Measurements from ENCODE around the gene APBA2.

APBA2 gene

DNA sequence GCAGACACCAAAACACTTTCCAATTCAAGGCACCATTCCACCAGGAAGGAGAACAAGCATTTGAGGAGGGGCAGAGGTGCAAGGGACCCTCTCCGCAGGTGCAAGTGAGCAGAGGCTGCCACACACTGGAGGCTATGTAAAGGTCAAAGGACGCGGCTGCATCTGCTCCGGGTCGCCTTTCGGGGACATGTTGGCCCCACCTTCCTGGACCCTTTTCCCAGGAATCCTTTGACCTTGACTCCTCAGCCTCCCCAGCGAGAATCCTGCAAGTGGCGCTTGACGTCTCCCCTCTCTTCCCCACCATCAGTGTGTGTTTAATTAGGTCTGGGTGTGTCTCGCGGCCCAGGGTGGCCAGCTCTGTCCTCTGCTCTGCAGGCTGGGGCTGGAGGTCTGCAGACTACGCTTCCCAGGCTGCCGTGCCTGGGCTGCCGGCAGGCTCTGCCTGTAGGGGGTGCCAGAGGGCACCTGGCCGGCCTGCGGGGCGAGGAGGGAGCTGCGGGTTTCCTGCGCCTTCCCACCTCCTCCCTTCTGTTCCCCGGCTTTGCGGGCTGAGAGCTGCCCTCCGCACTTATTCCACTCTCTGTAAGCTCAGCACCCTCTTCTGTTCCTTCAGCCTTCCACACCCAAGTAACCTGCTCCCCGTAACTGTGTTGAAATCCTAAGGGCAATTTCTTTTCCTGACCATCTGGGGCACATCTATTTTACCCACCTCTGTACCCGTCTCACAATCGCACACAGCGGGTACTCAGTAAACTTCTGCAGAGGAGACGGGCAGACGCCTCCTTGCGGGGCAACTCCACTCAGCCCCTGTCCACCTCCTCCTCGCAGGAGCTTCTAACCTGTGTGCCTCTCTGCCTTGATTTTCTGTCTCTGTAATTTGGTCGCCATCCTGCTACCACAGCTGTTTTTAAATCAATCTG is 254.0 kb downstream of the APBA2 start:
- Histone ChIP-seq H3K9ac (ENCODE audit: low read length in 5 of 5) (no peak overlapping the region), H3K4me3 (ENCODE audit: low read depth in 1 of 5, low read length in 5 of 5) (no peak overlapping the region)

DNA sequence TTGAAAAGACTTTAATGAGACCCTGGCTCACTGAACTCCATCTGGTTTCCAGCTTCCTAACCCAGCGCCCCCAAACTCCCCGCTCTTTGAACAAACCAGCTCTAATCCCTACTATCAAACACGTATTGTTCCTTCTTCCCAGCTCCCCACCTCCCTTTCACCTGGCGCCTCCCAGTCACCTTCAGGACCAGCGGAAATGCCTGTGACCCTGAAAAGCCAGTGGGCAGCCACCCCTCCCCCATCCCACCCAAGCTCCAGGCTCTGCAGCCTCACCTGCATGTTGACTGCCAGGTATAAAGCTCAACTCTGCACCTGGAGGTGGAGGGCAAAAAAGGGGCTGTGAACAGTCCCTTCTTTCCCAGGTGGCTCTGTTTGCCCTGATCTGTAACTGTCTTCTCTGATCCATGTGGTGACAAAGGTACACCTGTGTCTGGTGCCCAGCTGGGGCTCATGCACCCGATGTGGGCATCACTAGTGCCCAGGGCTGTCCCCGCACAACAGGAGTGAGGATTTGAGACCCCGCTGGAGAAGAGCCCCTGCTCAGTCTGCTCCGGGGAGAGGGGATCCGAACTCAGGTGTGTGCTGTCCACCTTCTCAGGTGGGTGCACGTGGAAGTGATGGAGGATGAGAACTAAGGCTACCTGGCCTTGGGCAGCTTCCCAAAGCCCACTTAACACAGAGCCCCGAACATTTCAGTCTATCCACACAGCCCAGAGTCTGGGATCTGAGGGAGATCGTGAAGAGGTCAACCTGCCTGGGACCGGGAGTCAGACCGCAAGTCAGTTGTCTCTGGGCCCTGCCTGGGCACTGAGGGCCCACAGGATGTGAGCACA is 254.9 kb downstream of the APBA2 start:
- Histone ChIP-seq H3K4me3 (ENCODE audit: low read depth in 1 of 5, low read length in 5 of 5) (no peak overlapping the region), H3K9ac (ENCODE audit: low read length in 5 of 5) (no peak overlapping the region), H3K27ac (ENCODE audit: low read depth, low read length) (no peak overlapping the region), H3K27me3 (ENCODE audit: control insufficient read depth in 5 of 5, insufficient read depth in 4 of 5, low read length in 5 of 5) (peaks cover 6 to 33% (median 28%) of the 10 kb centered on the region in 5 donors), H3K4me1 (ENCODE audit: control insufficient read depth in 5 of 5, insufficient read depth in 5 of 5, low read length in 5 of 5) (peaks cover 0 to 6% (median 5%) of the 10 kb centered on the region in 5 donors), H3K9me3 (ENCODE audit: control insufficient read depth in 5 of 5, low read length in 5 of 5) (no peaks in the 10 kb centered on the region), H3K36me3 (ENCODE audit: control insufficient read depth in 5 of 5, insufficient read depth in 5 of 5, low read length in 5 of 5) (no peaks in the 10 kb centered on the region)

More for the DNA sequence above, 254.0 kb downstream of the APBA2 start:
- peaks cover 0 to 6% (median 5%) of the 10 kb centered on the region in 5 donors for H3K4me1 ChIP-seq (ENCODE audit: control insufficient read depth in 5 of 5, insufficient read depth in 5 of 5, low read length in 5 of 5)
- H3K27me3 ChIP-seq (ENCODE audit: control insufficient read depth in 5 of 5, insufficient read depth in 4 of 5, low read length in 5 of 5), result peaks cover 6 to 34% (median 28%) of the 10 kb centered on the region in 5 donors
- no peak overlapping the region for H3K27ac ChIP-seq (ENCODE audit: low read depth, low read length)
- H3K9me3 ChIP-seq (ENCODE audit: control insufficient read depth in 5 of 5, low read length in 5 of 5), result no peaks in the 10 kb centered on the region
- no peaks in the 10 kb centered on the region for H3K36me3 ChIP-seq (ENCODE audit: control insufficient read depth in 5 of 5, insufficient read depth in 5 of 5, low read length in 5 of 5)

DNA sequence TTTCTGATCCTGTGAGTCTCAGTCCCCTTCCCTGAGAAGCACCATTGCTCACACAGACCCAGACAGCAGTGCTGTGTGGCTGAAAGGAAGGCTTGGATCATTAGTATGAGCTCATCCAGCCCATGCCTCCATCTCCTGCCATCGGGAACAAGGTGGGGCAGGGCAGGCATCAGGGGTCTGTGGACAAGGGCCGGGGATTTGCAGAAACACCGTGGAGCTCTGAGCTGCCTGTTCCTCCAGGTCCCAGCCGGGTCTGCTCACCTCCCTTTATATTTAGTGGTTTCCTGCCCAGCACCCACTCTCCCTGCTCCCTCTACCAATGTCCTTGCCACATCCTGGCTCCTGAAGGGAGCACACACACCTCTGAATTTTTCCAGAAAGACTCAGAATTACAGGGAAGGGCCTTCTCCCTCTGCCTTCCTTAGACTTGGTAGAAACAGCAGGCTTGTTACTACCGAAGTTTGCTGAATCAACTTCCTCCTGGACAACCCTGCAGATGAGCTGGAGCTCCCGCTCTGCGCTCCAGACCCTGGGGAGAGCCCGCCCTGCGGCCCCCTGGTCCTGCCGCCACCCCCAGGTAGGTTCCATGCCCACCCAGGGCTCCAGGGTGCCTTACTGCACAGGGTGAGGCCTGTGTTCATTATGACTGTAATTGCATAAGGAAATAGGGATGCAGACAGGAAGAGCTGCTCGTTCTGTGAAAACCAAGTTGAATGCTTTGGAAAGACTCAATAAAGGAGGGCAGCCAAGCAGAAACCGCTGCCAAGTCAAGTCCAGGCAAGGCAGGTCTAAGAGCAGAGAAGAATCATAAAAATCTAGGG is 255.7 kb downstream of the APBA2 start:
- Histone ChIP-seq H3K27me3 (ENCODE audit: control insufficient read depth in 5 of 5, insufficient read depth in 4 of 5, low read length in 5 of 5) (peaks cover 6 to 33% (median 28%) of the 10 kb centered on the region in 5 donors), H3K4me3 (ENCODE audit: low read depth in 1 of 5, low read length in 5 of 5) (no peak overlapping the region), H3K9ac (ENCODE audit: low read length in 5 of 5) (no peak overlapping the region), H3K27ac (ENCODE audit: low read depth, low read length) (no peak overlapping the region), H3K9me3 (ENCODE audit: control insufficient read depth in 5 of 5, low read length in 5 of 5) (no peaks in the 10 kb centered on the region), H3K36me3 (ENCODE audit: control insufficient read depth in 5 of 5, insufficient read depth in 5 of 5, low read length in 5 of 5) (no peaks in the 10 kb centered on the region), H3K4me1 (ENCODE audit: control insufficient read depth in 5 of 5, insufficient read depth in 5 of 5, low read length in 5 of 5) (peaks cover 0 to 6% (median 5%) of the 10 kb centered on the region in 5 donors)

DNA sequence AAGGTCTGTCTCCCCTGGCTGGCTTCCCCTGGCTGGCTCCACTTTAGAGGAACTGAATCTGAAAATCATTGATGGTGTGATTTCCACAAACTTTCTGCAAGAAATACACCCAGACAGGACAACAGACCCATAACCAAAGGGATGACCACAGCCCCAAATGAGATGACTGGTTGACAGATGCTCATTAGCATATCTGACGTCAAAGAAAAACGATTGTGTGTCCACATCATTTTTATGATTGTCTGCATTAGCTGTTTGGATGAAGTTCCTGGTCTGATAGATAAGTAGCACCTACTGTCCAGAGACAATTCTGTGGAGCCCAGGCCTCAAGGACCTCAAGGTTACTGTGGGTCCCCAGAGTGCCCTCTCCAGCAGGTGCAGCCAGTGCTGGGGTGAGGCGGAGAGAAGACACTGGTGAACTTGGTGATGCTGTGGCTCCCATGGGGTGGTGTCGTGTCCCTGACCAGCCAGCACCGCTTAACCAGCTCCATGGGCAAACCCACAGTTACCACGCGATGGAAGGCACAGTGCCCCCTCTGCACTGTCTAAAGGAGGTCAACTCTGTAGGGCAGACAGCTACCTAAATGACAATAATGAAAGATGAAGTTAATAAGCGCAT is 256.5 kb downstream of the APBA2 start:
- Histone ChIP-seq H3K27ac (ENCODE audit: low read depth, low read length) (no peak overlapping the region), H3K36me3 (ENCODE audit: control insufficient read depth in 5 of 5, insufficient read depth in 5 of 5, low read length in 5 of 5) (no peaks in the 10 kb centered on the region), H3K27me3 (ENCODE audit: control insufficient read depth in 5 of 5, insufficient read depth in 4 of 5, low read length in 5 of 5) (peaks cover 6 to 33% (median 28%) of the 10 kb centered on the region in 5 donors), H3K4me3 (ENCODE audit: low read depth in 1 of 5, low read length in 5 of 5) (no peak overlapping the region), H3K9me3 (ENCODE audit: control insufficient read depth in 5 of 5, low read length in 5 of 5) (no peaks in the 10 kb centered on the region), H3K9ac (ENCODE audit: low read length in 5 of 5) (no peak overlapping the region), H3K4me1 (ENCODE audit: control insufficient read depth in 5 of 5, insufficient read depth in 5 of 5, low read length in 5 of 5) (peaks cover 0 to 6% (median 5%) of the 10 kb centered on the region in 5 donors)

DNA sequence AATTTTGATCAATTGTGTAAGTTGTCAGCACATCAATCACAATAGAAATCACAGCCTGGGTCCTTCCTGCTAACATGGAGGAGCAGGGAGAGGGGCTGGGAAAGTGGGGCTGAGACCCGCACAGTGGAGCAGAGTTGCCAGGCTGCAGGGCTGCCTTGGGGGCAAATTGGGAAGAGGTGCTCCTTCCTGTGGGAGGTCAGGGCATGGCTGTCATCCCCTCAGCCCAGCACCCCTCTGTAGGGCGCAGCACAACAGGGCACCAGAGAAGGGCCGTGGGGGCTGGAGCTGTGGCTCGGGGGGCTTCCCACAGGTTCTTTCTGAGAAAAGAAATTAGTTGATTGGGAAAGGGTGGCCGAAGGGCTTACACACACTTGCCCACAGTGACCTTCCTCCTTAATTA is 257.5 kb downstream of the APBA2 start:
- Histone ChIP-seq H3K27me3 (ENCODE audit: control insufficient read depth in 5 of 5, insufficient read depth in 4 of 5, low read length in 5 of 5) (peaks cover 6 to 31% (median 28%) of the 10 kb centered on the region in 5 donors), H3K4me3 (ENCODE audit: low read depth in 1 of 5, low read length in 5 of 5) (no peak overlapping the region), H3K27ac (ENCODE audit: low read depth, low read length) (no peak overlapping the region)

DNA sequence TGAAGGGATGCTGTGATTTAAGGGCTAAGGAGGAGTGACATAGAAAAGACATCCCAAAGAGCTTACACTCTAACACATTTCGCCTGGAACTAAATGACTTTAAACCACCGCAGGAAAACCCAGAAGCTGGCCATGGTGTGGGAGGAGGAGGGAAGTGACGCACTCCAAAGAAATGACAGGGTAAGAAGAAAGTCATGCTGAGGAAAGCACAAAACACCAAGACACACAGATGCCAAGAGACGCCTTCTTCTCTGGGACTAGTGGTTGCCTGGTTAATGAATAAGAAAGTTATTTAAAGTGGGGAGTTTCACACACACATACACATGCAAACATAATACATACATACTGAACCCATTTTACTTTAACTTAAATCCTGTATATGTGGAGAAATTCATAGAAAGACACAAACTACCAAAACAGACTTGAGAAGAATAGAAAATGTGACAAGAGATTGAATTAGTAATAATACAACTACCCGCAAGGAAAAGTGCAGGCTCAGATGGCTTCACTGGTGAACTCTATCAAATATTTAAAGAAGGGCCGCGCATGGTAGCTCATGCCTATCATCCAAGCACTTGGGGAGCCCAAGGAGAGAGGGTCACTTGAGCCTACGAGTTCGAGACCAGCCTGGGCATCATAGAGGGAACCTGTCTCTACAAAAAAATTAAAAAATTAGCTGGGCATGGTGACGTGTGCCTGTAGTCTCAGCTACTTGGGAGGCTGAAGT is 258.3 kb downstream of the APBA2 start:
- Histone ChIP-seq H3K27ac (ENCODE audit: low read depth, low read length) (no peak overlapping the region), H3K9ac (ENCODE audit: low read length in 5 of 5) (no peak overlapping the region), H3K36me3 (ENCODE audit: control insufficient read depth in 5 of 5, insufficient read depth in 5 of 5, low read length in 5 of 5) (no peaks in the 10 kb centered on the region), H3K27me3 (ENCODE audit: control insufficient read depth in 5 of 5, insufficient read depth in 4 of 5, low read length in 5 of 5) (peaks cover 6 to 24% (median 22%) of the 10 kb centered on the region in 5 donors), H3K4me1 (ENCODE audit: control insufficient read depth in 5 of 5, insufficient read depth in 5 of 5, low read length in 5 of 5) (peaks cover 0 to 6% (median 5%) of the 10 kb centered on the region in 5 donors), H3K9me3 (ENCODE audit: control insufficient read depth in 5 of 5, low read length in 5 of 5) (no peaks in the 10 kb centered on the region), H3K4me3 (ENCODE audit: low read depth in 1 of 5, low read length in 5 of 5) (no peak overlapping the region)

More for the DNA sequence above, 257.5 kb downstream of the APBA2 start:
- Histone ChIP-seq H3K4me1 (ENCODE audit: control insufficient read depth in 5 of 5, insufficient read depth in 5 of 5, low read length in 5 of 5) (peaks cover 0 to 6% (median 5%) of the 10 kb centered on the region in 5 donors), H3K36me3 (ENCODE audit: control insufficient read depth in 5 of 5, insufficient read depth in 5 of 5, low read length in 5 of 5) (no peaks in the 10 kb centered on the region), H3K9me3 (ENCODE audit: control insufficient read depth in 5 of 5, low read length in 5 of 5) (no peaks in the 10 kb centered on the region), H3K9ac (ENCODE audit: low read length in 5 of 5) (no peak overlapping the region)

GRCh38 chr15:29149738-29150075 is 263.9 kb downstream of the APBA2 start:
- Histone ChIP-seq H3K27me3 (ENCODE audit: control insufficient read depth in 5 of 5, insufficient read depth in 4 of 5, low read length in 5 of 5) (no peaks in the 10 kb centered on the region), H3K9ac (ENCODE audit: low read length in 5 of 5) (no peak overlapping the region), H3K27ac (ENCODE audit: low read depth, low read length) (no peak overlapping the region), H3K9me3 (ENCODE audit: control insufficient read depth in 5 of 5, low read length in 5 of 5) (peaks cover 0 to 13% (median 0%) of the 10 kb centered on the region in 5 donors), H3K4me3 (ENCODE audit: low read depth in 1 of 5, low read length in 5 of 5) (no peak overlapping the region), H3K36me3 (ENCODE audit: control insufficient read depth in 5 of 5, insufficient read depth in 5 of 5, low read length in 5 of 5) (no peaks in the 10 kb centered on the region), H3K4me1 (ENCODE audit: control insufficient read depth in 5 of 5, insufficient read depth in 5 of 5, low read length in 5 of 5) (no peaks in the 10 kb centered on the region)

DNA sequence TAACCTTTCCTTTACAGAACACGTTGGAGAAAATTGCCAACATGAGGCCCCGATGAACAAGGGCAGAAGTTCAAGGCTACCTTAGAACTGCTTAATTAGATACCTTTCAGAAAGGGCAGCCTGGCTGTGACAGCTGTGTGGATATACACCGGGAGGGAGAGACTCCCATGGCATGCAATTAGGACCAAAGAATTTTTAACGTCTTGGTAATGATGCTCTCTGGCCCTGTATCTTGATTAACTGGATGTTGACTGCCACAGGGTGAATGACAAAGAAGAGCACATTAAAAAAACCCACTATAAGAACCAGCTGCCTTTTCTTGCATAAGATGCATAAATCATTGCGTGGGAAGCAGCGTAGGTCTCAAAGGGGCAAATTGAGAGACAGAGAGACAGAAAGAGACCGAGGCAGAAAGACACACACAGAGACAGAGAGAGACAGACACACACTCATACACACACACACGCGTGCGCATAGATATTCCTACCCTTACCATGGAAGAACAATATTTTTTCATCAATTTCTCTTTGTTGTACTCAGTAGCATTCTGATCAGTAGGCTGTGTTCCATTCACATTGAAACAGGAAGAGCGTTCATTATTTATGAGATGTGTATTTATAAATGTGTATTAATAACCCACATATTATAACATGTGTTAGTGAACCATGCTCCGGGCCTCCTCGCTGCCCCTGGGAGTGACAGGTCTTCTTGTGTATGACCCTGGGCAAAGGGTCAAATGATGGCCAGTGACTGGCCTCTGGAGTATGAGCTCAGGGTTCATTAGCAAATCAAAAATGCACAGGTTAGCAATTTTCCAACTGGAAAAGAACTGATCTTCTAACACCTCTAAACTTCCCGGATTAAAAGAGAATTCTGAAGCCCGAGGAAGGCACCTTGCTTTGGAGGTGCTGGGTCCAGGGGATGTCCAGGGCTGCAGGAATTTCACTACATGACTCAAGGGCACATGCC is 265.0 kb downstream of the APBA2 start:
- Histone ChIP-seq H3K9me3 (ENCODE audit: control insufficient read depth in 5 of 5, low read length in 5 of 5) (peaks cover 0 to 13% (median 0%) of the 10 kb centered on the region in 5 donors), H3K36me3 (ENCODE audit: control insufficient read depth in 5 of 5, insufficient read depth in 5 of 5, low read length in 5 of 5) (no peaks in the 10 kb centered on the region), H3K27ac (ENCODE audit: low read depth, low read length) (no peak overlapping the region), H3K4me1 (ENCODE audit: control insufficient read depth in 5 of 5, insufficient read depth in 5 of 5, low read length in 5 of 5) (no peaks in the 10 kb centered on the region), H3K4me3 (ENCODE audit: low read depth in 1 of 5, low read length in 5 of 5) (no peak overlapping the region), H3K27me3 (ENCODE audit: control insufficient read depth in 5 of 5, insufficient read depth in 4 of 5, low read length in 5 of 5) (no peaks in the 10 kb centered on the region), H3K9ac (ENCODE audit: low read length in 5 of 5) (no peak overlapping the region)

Measured in subcutaneous abdominal adipose tissue (tissue), 5 donors.